Heart left ventricle (tissue), 16 donors: Measurements from ENCODE around the gene CCDC32. TPM values are rescaled to one million over a fixed set of nuclear protein-coding genes. Genes with fewer than 3 reads are reported as not detected.
A peak's percentile ranks its signal among the peaks of the same experiment; 100 is the strongest.

ENCODE experiments used
- ATAC-seq, 4 donors: fragments of 200-7000 bp; cut with Tn5 transposase; one replicate each; pipeline ENCODE4 v1.9.1; 2020 to 2022; ENCODE audit warnings: moderate library complexity in 4 of 4, mild to moderate bottlenecking in 3 of 4, moderate number of reproducible peaks in 1 of 4
- DNase-seq, 5 donors: peaks; one replicate each; pipeline ENCODE4 v3.0.0-alpha.2; 2020
- H3K27ac ChIP-seq, 12 donors: fragments of 200-600 bp; sonication (generic) in 4 of 12; one replicate each; pipeline versions ENCODE4 v1.5.0 to v1.8.0; 2016 to 2022; ENCODE audit warnings: mild to moderate bottlenecking in 2 of 12
- H3K27me3 ChIP-seq, 9 donors: fragments of 200-600 bp; sonication (generic) in 2 of 9; one replicate each; pipeline versions ENCODE4 v1.5.1 to v1.8.0; 2016 to 2022; ENCODE audit warnings: mild to moderate bottlenecking in 3 of 9
- H3K36me3 ChIP-seq, 9 donors: fragments of 200-600 bp; sonication (generic) in 2 of 9; one replicate each; pipeline versions ENCODE4 v1.5.0 to v1.8.0; 2018 to 2022; ENCODE audit warnings: mild to moderate bottlenecking in 2 of 9
- H3K4me1 ChIP-seq, 12 donors: fragments of 200-600 bp; sonication (generic) in 4 of 12; one replicate each; pipeline versions ENCODE4 v1.5.0 to v1.8.0; 2016 to 2022; ENCODE audit warnings: mild to moderate bottlenecking in 3 of 12
- H3K4me3 ChIP-seq, 12 donors: fragments of 200-600 bp; sonication (generic) in 4 of 12; one replicate each; pipeline versions ENCODE4 v1.5.0 to v1.8.0; 2017 to 2022; ENCODE audit warnings: mild to moderate bottlenecking in 9 of 12, moderate library complexity in 4 of 12
- H3K9me3 ChIP-seq, 12 donors: fragments of 200-600 bp; sonication (generic) in 4 of 12; one replicate each; pipeline versions ENCODE4 v1.5.0 to v1.8.0; 2016 to 2022; ENCODE audit warnings: mild to moderate bottlenecking in 1 of 12
- CTCF ChIP-seq, 12 donors: fragments of 200-600 bp; sonication (generic) in 4 of 12; IDR thresholded peaks; one replicate each; pipeline versions ENCODE4 v1.5.0 to v1.8.0; 2018 to 2022; ENCODE audit warnings: antibody characterized with exemption in 12 of 12, mild to moderate bottlenecking in 5 of 12
- POLR2A ChIP-seq, 2 donors: fragments of 450-650 bp; IDR thresholded peaks; one replicate each; pipeline ENCODE4 v1.6.1; 2017; ENCODE audit warnings: antibody characterized with exemption in 2 of 2, mild to moderate bottlenecking in 2 of 2, moderate library complexity in 2 of 2
- WGBS, 4 donors: extraction: QIAGEN DNeasy Blood & Tissue Kit in 2 of 4; methylation state at CpG; one replicate each; pipeline versions ENCODE4 v1.1.5 to v1.1.7; 2013 to 2018; 5-methylcytosine and 5-hydroxymethylcytosine counted together
- intact Hi-C, 10 donors: fragments of 100-400 bp; cut with DNase I; formaldehyde crosslinking; loops; one replicate each; pipeline versions ENCODE4 v1.11.1 to v1.14.2; 2022
- polyA plus RNA-seq, 2 donors: library from polyadenylated mRNA; stranded (reverse); fragments of 200-250 nt; gene quantifications; one replicate each; pipeline ENCODE4 v1.2.3, GENCODE V29; 2013
- total RNA-seq, 9 donors: library from RNA; depleted of rRNA in 2 of 9; stranded (reverse); fragments of >200 nt in 2 of 9; fragmentation: NEBNext Ultra II Directional in 3 of 9; extraction: Animal tissue kit (Norgen Biotek cat#: 25700) in 3 of 9; gene quantifications; one replicate each; pipeline versions ENCODE4 v1.1.0 to v1.2.4, GENCODE V29; 2016 to 2023
- donor health status: ischemic (EF 13 %, LVEDD 7.1; RV severe dilation, severe dysfunction).
- donor health status: healthy with polysubstance abuse.
- donor health status: DM: no; HTN: yes; CAD: no.
- donor health status: DM: no; HTN: no; CAD: no.
- donor health status: ischemic (EF 25% LVEDD 6.9; RV normal size, moderate dysfunction).
- donor health status: ischemic (EF 25% LVEDD 5.7; RV mildly dilated, moderate dysfunction).
- donor health status: healthy.
- donor health status: DM: yes; HTN: yes; CAD: no.
- donor health status: ischemic (EF 35%, LVEDD 5.7; RV mildly dilated, moderate dysfunction).
- donor health status: nonischemic (EF 11% LVEDD 7.7; RV severe dilation, severe dysfunction).
- donor health status: DM: yes; HTN: yes; CAD: no.
- donor health status: PGD.
- donor health status: ischemic (EF 29% LVEDD 5.4; RV normal size, mild dysfunction).
- donor health status: nonischemic (EF 23%, LVEDD 6.1; RV moderate dilation, normal function).

The CCDC32 gene
- total and polyA plus RNA-seq, 11 donors = 13.0 to 38.2 (median 25.4) TPM

- intact Hi-C loops = loop anchor here in 2 of 10 donors (5.0 to 10.0 kb wide), 3 partner anchors 52 to 80 kb away; partner anchors contain the start of genes BAHD1 (in 1 of the 2), CCDC32 (in 1 of the 2), KNL1 (in 1 of the 2) and RPUSD2 (in 1 of the 2)
Measured at GRCh38 chr15:40512440-40512839, 52.4 kb downstream of the CCDC32 start.

GRCh38 chr15:40511472-40512133 lies 53.2 kb downstream of the CCDC32 start:
- peaks cover 0 to 24% (median 16%) of the 10 kb centered on the region in 12 donors for H3K4me1 ChIP-seq
- DNase-seq (peak; percentile 75 to 92 (median 84)), ATAC-seq (peak; percentile 64 to 86 (median 84))
- peaks cover 0 to 36% (median 0%) of the 10 kb centered on the region in 9 donors for H3K27me3 ChIP-seq
- TF ChIP-seq POLR2A (IDR thresholded peaks at IDR 0.05) = peak in 1 of 2 donors; percentile 19
- no peak for TF ChIP-seq CTCF (IDR thresholded peaks at IDR 0.05)
- H3K9me3 ChIP-seq = no peaks in the 10 kb centered on the region
- WGBS, 4 donors = 2 to 9% (median 2%) methylated on average over 8 to 61 of the region's 61 CpGs
- no peaks in the 10 kb centered on the region for H3K36me3 ChIP-seq
- intact Hi-C loops = loop anchor here in 2 of 10 donors (5.0 to 10.0 kb wide), 3 partner anchors 53 to 81 kb away; partner anchors contain the start of genes BAHD1 (in 1 of the 2), CCDC32 (in 1 of the 2), KNL1 (in 1 of the 2) and RPUSD2 (in 1 of the 2)
- H3K4me3 ChIP-seq = peak overlapping the region; percentile 2 to 73 (median 64)
- H3K27ac ChIP-seq = peak overlapping the region in 10 of 12 donors; percentile 23 to 75 (median 62)

More at GRCh38 chr15:40512440-40512839, 52.4 kb downstream of the CCDC32 start:
- H3K36me3 ChIP-seq = no peaks in the 10 kb centered on the region
- WGBS, 4 donors = 92 to 96% (median 96%) methylated on average over 2 of the region's 2 CpGs
- TF ChIP-seq CTCF (IDR thresholded peaks at IDR 0.05) (no peak), POLR2A (IDR thresholded peaks at IDR 0.05) (no peak)
- ATAC-seq (no peak), DNase-seq (no peak)
- H3K9me3 ChIP-seq = no peaks in the 10 kb centered on the region
- peak overlapping the region in 1 of 12 donors; percentile 23 for H3K27ac ChIP-seq
- peaks cover 0 to 16% (median 10%) of the 10 kb centered on the region in 12 donors for H3K4me1 ChIP-seq
- H3K4me3 ChIP-seq = no peak overlapping the region
- peaks cover 0 to 36% (median 0%) of the 10 kb centered on the region in 9 donors for H3K27me3 ChIP-seq

- H3K36me3 ChIP-seq = no peaks in the 10 kb centered on the region
- 26 to 48% (median 32%) methylated on average over 14 to 22 of the region's 22 CpGs for WGBS, 4 donors
- peak overlapping the region; percentile 2 to 73 (median 64) for H3K4me3 ChIP-seq
- DNase-seq (no peak), ATAC-seq (peak in 2 of 4 donors; percentile 3 to 4)
- TF ChIP-seq CTCF (IDR thresholded peaks at IDR 0.05) (no peak), POLR2A (IDR thresholded peaks at IDR 0.05) (no peak)
- intact Hi-C loops = loop anchor here in 2 of 10 donors (5.0 to 10.0 kb wide), 3 partner anchors 54 to 81 kb away; partner anchors contain the start of genes BAHD1 (in 1 of the 2), CCDC32 (in 1 of the 2), KNL1 (in 1 of the 2) and RPUSD2 (in 1 of the 2)
- peak overlapping the region in 10 of 12 donors; percentile 23 to 75 (median 62) for H3K27ac ChIP-seq
- H3K9me3 ChIP-seq = no peaks in the 10 kb centered on the region
- H3K4me1 ChIP-seq = peaks cover 0 to 25% (median 17%) of the 10 kb centered on the region in 12 donors
- H3K27me3 ChIP-seq = peaks cover 0 to 36% (median 0%) of the 10 kb centered on the region in 9 donors
Measured at GRCh38 chr15:40511093-40511471, 53.8 kb downstream of the CCDC32 start.

- ATAC-seq (no peak), DNase-seq (no peak)
- H3K27ac ChIP-seq = no peak overlapping the region
- intact Hi-C loops = loop anchor here in 2 of 10 donors (5.0 to 10.0 kb wide), 3 partner anchors 55 to 82 kb away; partner anchors contain the start of genes BAHD1 (in 1 of the 2), CCDC32 (in 1 of the 2), KNL1 (in 1 of the 2) and RPUSD2 (in 1 of the 2)
- no peaks in the 10 kb centered on the region for H3K36me3 ChIP-seq
- WGBS, 4 donors = 75 to 90% (median 85%) methylated on average over 2 of the region's 2 CpGs
- TF ChIP-seq CTCF (IDR thresholded peaks at IDR 0.05) (no peak), POLR2A (IDR thresholded peaks at IDR 0.05) (no peak)
- no peak overlapping the region for H3K4me3 ChIP-seq
- peaks cover 0 to 25% (median 17%) of the 10 kb centered on the region in 12 donors for H3K4me1 ChIP-seq
- H3K9me3 ChIP-seq = no peaks in the 10 kb centered on the region
- H3K27me3 ChIP-seq = peaks cover 0 to 36% (median 0%) of the 10 kb centered on the region in 9 donors
Measured at GRCh38 chr15:40510201-40510600, 54.6 kb downstream of the CCDC32 start.
